CD14-positive monocyte (primary cell): ENCODE data around the gene CDH11. TPM values are rescaled to one million over a fixed set of nuclear protein-coding genes. Genes with fewer than 3 reads are reported as not detected.

Experiments
- DNase-seq, 3 donors: peaks; one replicate each; pipeline ENCODE4 v3.0.0-alpha.2; 2011 to 2022
- H2AFZ ChIP-seq: 2 replicates; pipeline ENCODE4 v1.6.0; 2012; ENCODE audit warnings: mild to moderate bottlenecking, low read depth, low read length, inconsistent platforms; ENCODE audit not compliant: insufficient read depth, poor library complexity, severe bottlenecking
- H3K27ac ChIP-seq, 2 donors: 1 replicate in 1 of 2; 2 replicates in 1 of 2; pipeline ENCODE4 v1.5.1; 2012 to 2013; ENCODE audit warnings: low read length in 2 of 2, control low read depth in 1 of 2, inconsistent platforms in 1 of 2, low read depth in 1 of 2, mild to moderate bottlenecking in 1 of 2
- H3K27me3 ChIP-seq, 2 donors: one replicate each; pipeline versions ENCODE4 v1.6.0 to v1.6.1; 2011 to 2013; ENCODE audit warnings: low read length in 2 of 2; ENCODE audit not compliant: control insufficient read depth in 2 of 2, insufficient read depth in 2 of 2
- H3K36me3 ChIP-seq, 2 donors: replicated peaks in 1 of 2; 1 replicate in 1 of 2; 2 replicates in 1 of 2; pipeline versions ENCODE4 v1.5.1 to v1.6.1; 2012 to 2013; ENCODE audit warnings: low read length in 2 of 2, control low read depth in 1 of 2, inconsistent platforms in 1 of 2, mild to moderate bottlenecking in 1 of 2; ENCODE audit not compliant: insufficient read depth in 2 of 2, control insufficient read depth in 1 of 2
- H3K4me1 ChIP-seq, 2 donors: 1 replicate in 1 of 2; 2 replicates in 1 of 2; pipeline versions ENCODE4 v1.5.1 to v1.6.1; 2012 to 2013; ENCODE audit warnings: low read length in 2 of 2, control low read depth in 1 of 2, inconsistent platforms in 1 of 2, mild to moderate bottlenecking in 1 of 2, moderate library complexity in 1 of 2; ENCODE audit not compliant: insufficient read depth in 2 of 2, control insufficient read depth in 1 of 2
- H3K4me2 ChIP-seq: replicated peaks from 2 replicates; pipeline ENCODE3; 2012; ENCODE audit warnings: low read length, moderate library complexity, mild to moderate bottlenecking; ENCODE audit not compliant: poor library complexity, severe bottlenecking; ENCODE audit errors: extremely low read depth
- H3K4me3 ChIP-seq, 3 experiments: fragments of 200-600 bp in 1 of 3; sonication (generic) in 1 of 3; replicated peaks in 1 of 3; 1 replicate in 2 of 3; 2 replicates in 1 of 3; pipeline ENCODE4 v1.5.1; 2011 to 2013; ENCODE audit warnings: low read length in 3 of 3, mild to moderate bottlenecking in 3 of 3, control low read depth in 2 of 3, low read depth in 2 of 3, inconsistent platforms in 1 of 3, moderate library complexity in 1 of 3
- H3K79me2 ChIP-seq: 2 replicates; pipeline ENCODE4 v1.6.0; 2012; ENCODE audit warnings: mild to moderate bottlenecking, control low read depth, inconsistent platforms, low read length, moderate library complexity; ENCODE audit not compliant: insufficient read depth
- H3K9ac ChIP-seq: 2 replicates; pipeline ENCODE4 v1.6.0; 2017; ENCODE audit warnings: low read length, mild to moderate bottlenecking; ENCODE audit not compliant: insufficient read depth, poor library complexity, severe bottlenecking
- H3K9me3 ChIP-seq, 2 donors: replicated peaks in 1 of 2; 1 replicate in 1 of 2; 2 replicates in 1 of 2; pipeline versions ENCODE4 v1.5.1 to v1.6.1; 2012 to 2013; ENCODE audit warnings: low read length in 2 of 2, control low read depth in 1 of 2; ENCODE audit not compliant: control insufficient read depth in 1 of 2, insufficient read depth in 1 of 2
- H4K20me1 ChIP-seq: 2 replicates; pipeline ENCODE4 v1.6.0; 2012; ENCODE audit warnings: mild to moderate bottlenecking, low read length, control low read depth, moderate library complexity; ENCODE audit not compliant: insufficient read depth
- H3K27ac Mint-ChIP-seq, 7 donors: one replicate each; pipeline ENCODE4 v1.8.0; 2020; ENCODE audit warnings: mild to moderate bottlenecking in 7 of 7, mixed read lengths in 7 of 7, moderate library complexity in 6 of 7, inconsistent platforms in 2 of 7
- H3K27me3 Mint-ChIP-seq, 3 donors: one replicate each; pipeline ENCODE4 v1.8.0; 2021 to 2022; ENCODE audit warnings: low read depth in 3 of 3, mild to moderate bottlenecking in 3 of 3, mixed read lengths in 3 of 3, moderate library complexity in 3 of 3, inconsistent platforms in 1 of 3
- H3K36me3 Mint-ChIP-seq, 2 donors: one replicate each; pipeline ENCODE4 v1.8.0; 2020; ENCODE audit warnings: mixed read lengths in 2 of 2, inconsistent platforms in 1 of 2, mild to moderate bottlenecking in 1 of 2
- H3K4me1 Mint-ChIP-seq: one replicate; pipeline ENCODE4 v1.8.0; 2020; ENCODE audit warnings: mild to moderate bottlenecking, mixed read lengths
- H3K4me3 Mint-ChIP-seq, 2 donors: one replicate each; pipeline ENCODE4 v1.8.0; 2020; ENCODE audit warnings: mild to moderate bottlenecking in 2 of 2, mixed read lengths in 2 of 2, moderate library complexity in 1 of 2
- H3K9me3 Mint-ChIP-seq, 7 donors: one replicate each; pipeline ENCODE4 v1.8.0; 2020 to 2022; ENCODE audit warnings: mixed read lengths in 7 of 7, mild to moderate bottlenecking in 6 of 7, moderate library complexity in 6 of 7, inconsistent platforms in 2 of 7
- CTCF ChIP-seq: fragments of 200-600 bp; IDR thresholded peaks from one replicate; pipeline ENCODE4 v1.8.0; 2022; ENCODE audit warnings: antibody characterized with exemption, mild to moderate bottlenecking
- WGBS: methylation state at CpG from one replicate; pipeline ENCODE4 v1.1.5; 2013; ENCODE audit warnings: missing lambda C conversion rate; ENCODE audit not compliant: insufficient coverage; 5-methylcytosine and 5-hydroxymethylcytosine counted together
- intact Hi-C, 2 donors: fragments of 100-400 bp; cut with micrococcal nuclease; formaldehyde crosslinking; loops; one replicate each; pipeline versions ENCODE4 v1.15.0 to v1.15.1; 2023
- polyA plus RNA-seq, 3 donors: library from polyadenylated mRNA; depleted of rRNA in 1 of 3; unstranded in 2 of 3; stranded (reverse) in 1 of 3; fragments of 300-500 nt in 2 of 3; fragments of >200 nt in 1 of 3; fragmentation: Illumina TruSeq in 2 of 3; gene quantifications; 1 replicate in 2 of 3; 2 replicates in 1 of 3; pipeline ENCODE4 v1.2.3, GENCODE V29; 2012 to 2021

Gene CDH11
- polyA plus RNA-seq, 3 donors, result not detected

GRCh38 chr16:65003621-65004020 is 118.2 kb downstream of the CDH11 start:
- H3K4me3 ChIP-seq, result no peak overlapping the region
- intact Hi-C loops, result no loop called here
- H3K9me3 ChIP-seq, result no peaks in the 10 kb centered on the region
- Mint-ChIP-seq H3K27me3 (peaks cover 0 to 3% (median 0%) of the 10 kb centered on the region in 3 donors), H3K4me3 (no peak overlapping the region), H3K36me3 (no peaks in the 10 kb centered on the region), H3K4me1 (no peaks in the 10 kb centered on the region), H3K9me3 (peaks cover 0 to 3% (median 2%) of the 10 kb centered on the region in 7 donors), H3K27ac (no peak overlapping the region)
- DNase-seq, result no peak
- H4K20me1 ChIP-seq, result no peaks in the 10 kb centered on the region
- H3K9ac ChIP-seq, result no peak overlapping the region
- no peaks in the 10 kb centered on the region for H3K27me3 ChIP-seq
- H3K4me2 ChIP-seq, result no peak overlapping the region
- no peaks in the 10 kb centered on the region for H3K79me2 ChIP-seq
- no peak overlapping the region for H2AFZ ChIP-seq
- H3K27ac ChIP-seq, result no peak overlapping the region
- no peaks in the 10 kb centered on the region for H3K4me1 ChIP-seq
- no peaks in the 10 kb centered on the region for H3K36me3 ChIP-seq
- no peak for TF ChIP-seq CTCF

- H4K20me1 ChIP-seq, result no peaks in the 10 kb centered on the region
- H3K9ac ChIP-seq, result no peak overlapping the region
- H3K9me3 ChIP-seq, result no peaks in the 10 kb centered on the region
- no peaks in the 10 kb centered on the region for H3K36me3 ChIP-seq
- H3K27me3 ChIP-seq, result no peaks in the 10 kb centered on the region
- H2AFZ ChIP-seq, result no peak overlapping the region
- H3K4me3 ChIP-seq, result no peak overlapping the region
- Mint-ChIP-seq H3K27ac (no peak overlapping the region), H3K9me3 (peaks cover 0 to 3% (median 2%) of the 10 kb centered on the region in 7 donors), H3K4me1 (no peaks in the 10 kb centered on the region), H3K36me3 (no peaks in the 10 kb centered on the region), H3K27me3 (peaks cover 0 to 3% (median 0%) of the 10 kb centered on the region in 3 donors), H3K4me3 (no peak overlapping the region)
- WGBS, result no CpG with 5 or more reads among the region's 1 CpG
- H3K79me2 ChIP-seq, result no peaks in the 10 kb centered on the region
- DNase-seq, result no peak
- no peaks in the 10 kb centered on the region for H3K4me1 ChIP-seq
- no peak for TF ChIP-seq CTCF
- H3K27ac ChIP-seq, result no peak overlapping the region
- intact Hi-C loops, result no loop called here
- H3K4me2 ChIP-seq, result no peak overlapping the region
Measured at GRCh38 chr16:65002265-65002664, 119.6 kb downstream of the CDH11 start.
